NCI-H128 (cell line): ENCODE measurements around the gene NRG2.
A peak's percentile ranks its signal among the peaks of the same experiment; 100 is the strongest.

Experiments used
- DNase-seq: peaks from one replicate; lab custom pipeline; 2025; ENCODE audit not compliant: unreplicated experiment; lab: John Stamatoyannopoulos, UW

NRG2 gene

DNA sequence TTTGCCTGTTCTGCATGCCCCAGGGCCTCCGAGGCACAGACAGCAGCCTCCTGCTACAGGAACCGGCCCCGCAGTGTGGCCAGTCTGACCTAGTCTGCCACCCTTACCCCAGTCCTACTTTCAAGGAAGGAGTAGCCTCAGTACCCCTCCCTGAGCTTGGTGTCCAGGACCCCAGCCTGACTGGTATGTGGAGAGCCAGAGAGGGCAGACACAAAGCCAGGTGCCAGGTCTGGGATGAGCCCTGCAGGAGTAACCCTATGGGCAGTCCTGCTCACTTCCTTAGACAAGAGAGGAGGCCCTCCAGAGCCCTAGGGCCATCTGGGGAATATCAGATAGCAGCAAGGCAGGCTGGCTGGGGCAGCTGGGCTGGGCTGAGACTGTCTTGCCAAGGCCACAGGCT lies 67.8 kb downstream of the NRG2 start:
- DNase-seq, result no peak

DNA sequence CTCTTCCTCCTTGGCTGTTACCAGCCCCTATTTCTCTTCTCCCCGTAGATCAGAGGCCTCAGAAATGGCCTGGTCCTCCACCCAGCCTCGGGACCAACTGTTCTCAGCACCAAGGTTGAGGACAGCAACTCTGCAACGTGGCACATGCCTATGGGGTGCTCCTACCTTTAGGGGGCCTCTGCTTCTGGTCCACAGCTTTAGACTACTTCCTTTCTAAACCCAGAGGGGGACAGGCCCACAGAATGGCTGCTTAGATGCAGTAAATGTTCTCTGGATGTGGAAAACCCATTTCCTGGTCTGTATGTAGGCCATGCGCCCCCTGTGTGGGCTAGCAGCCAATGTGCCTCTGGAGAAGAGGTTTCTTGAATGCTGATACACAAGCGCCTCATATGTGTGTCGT lies 68.4 kb downstream of the NRG2 start:
- no peak for DNase-seq

DNA sequence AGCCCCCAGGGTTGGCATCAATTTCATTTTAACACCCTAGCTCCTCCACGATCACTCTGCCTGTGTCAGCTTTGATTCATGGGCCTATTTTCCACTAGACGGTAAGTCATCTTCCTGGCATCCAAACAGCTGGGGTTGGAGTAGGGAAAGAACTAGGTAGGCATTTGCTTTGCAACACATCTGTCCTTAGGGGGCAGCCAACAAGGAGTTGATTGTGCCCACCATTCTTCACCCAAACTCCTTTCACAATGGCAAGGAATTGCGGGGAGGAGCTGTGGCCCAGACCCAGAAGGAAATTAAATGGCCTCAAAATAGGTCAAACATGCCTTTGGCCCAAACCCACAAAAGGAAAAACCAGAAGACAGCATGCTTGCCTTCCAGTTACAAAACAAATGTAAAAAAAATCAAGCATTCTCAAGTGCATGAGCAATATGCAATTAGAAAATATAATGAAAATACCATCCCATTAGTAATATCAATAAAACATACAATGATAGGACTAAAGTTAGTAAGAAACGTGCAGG lies 71.8 kb downstream of the NRG2 start:
- no peak for DNase-seq

DNA sequence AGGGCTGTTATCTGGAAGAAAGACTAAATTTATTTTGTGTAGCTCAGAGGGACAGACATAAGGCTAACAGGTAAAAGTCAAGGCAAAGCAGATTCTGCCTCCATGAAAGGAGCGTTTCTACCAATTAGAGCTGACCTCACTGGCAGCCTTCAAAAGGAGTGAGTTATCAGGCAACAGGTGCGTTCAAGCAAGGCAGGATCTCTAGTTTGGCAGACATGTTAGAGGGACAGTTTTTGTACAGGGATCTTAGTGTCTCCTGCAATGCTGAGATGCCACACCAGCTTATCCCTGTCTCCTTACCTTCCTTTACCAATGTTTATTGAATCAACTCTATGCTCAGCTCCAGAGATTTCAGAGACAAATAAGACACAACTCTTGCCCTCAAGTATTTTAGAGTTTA lies 73.8 kb downstream of the NRG2 start:
- DNase-seq, result no peak

DNA sequence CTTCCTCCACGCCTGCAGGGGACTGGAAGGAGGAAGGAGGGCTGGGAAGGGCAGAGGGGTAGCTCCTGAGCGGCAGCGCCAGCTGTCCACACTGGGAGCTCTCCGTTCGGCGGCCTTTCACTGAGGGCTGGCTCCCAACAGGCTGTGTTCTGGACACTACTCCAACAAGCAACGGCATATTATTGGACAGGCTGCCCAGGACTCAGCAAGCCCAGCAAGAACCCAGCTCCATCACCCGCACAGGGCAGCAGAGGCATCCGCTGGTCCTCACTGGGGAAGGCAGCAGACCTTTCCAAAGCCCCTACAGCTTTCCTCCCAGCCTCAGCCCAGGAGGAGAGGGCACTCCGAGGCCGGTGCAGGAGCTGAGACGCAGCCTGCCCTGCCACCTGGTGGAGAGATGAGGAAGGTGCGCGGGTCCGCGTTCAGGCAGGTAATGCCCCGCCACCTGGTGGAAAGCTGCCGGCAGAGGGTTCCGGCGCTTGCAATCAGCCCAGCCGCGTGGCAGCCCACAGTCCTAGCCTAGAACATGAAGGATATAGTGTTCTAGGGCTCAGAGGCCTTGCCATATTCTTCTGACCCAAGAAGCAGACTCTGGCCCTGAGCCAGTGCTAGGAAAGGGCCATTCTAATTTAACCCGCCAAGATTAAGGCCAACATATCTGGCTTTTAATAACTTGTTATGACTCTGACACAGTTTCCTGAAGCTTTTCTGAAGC lies 74.4 kb downstream of the NRG2 start:
- DNase-seq, result peak; percentile 46

DNA sequence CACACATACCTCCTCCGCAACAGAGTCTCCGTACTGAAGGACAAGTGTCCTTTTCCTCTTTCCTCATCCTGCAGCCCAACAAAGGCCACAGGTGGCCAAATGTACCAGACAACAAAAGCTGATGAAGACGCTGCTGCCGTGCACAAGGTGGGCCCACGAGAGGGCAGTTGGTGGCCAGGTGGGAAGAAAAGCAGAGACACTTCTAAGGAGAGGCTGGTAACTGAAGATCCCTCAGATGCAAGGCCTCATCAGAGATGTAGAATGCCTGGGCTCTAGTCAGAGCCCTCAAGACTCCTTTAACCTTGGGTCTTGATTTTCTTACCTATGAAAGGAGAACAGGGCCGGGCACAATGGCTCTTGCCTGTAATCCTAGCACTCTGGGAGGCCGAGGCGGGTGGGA lies 75.7 kb downstream of the NRG2 start:
- DNase-seq, result no peak

DNA sequence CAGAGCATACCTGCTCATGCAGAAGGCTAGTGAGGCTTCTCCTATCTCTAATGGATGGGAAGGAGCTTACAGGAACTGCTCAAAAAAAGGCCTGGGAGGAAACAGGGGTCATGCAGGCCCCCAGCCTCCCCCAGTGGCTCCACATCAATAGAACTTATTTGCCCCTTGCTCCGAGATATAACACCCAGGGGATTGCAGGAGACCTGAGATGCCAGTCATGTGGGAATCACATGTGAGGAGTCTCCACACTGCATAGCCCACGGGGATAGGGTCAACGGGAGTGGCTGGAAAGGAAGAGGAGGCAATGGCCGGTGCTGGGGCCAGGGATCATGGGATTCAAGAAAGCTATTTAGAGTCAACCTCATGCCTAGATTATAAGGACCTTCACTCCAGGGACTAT lies 76.2 kb downstream of the NRG2 start:
- DNase-seq, result no peak

DNA sequence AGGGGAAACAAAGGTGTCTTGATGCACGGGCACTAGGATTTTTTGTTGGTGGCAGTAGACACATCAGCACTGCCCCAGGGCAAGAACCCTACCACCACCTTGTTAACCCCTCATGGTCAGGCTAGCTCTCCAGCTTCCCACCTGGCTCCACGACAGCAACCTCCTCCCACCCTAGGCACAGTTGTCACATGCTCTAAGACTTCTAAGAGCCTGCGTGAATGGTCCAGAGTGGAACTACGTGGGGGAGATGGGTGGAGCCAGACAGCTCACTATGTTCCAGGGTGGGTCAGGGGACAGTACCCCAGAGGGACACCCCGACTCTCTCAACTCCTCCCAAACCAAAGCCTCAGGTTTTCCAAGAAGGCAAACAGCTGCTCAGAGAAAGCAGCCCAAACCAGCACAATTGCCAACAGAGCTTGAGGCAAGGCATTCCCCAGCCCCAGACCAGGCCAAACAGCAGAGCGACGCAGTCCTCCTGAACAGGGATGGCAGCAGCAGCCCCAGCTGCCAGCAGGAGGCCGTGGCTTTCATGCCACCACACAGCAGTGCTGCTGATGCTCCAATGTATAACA lies 78.0 kb downstream of the NRG2 start:
- no peak for DNase-seq

DNA sequence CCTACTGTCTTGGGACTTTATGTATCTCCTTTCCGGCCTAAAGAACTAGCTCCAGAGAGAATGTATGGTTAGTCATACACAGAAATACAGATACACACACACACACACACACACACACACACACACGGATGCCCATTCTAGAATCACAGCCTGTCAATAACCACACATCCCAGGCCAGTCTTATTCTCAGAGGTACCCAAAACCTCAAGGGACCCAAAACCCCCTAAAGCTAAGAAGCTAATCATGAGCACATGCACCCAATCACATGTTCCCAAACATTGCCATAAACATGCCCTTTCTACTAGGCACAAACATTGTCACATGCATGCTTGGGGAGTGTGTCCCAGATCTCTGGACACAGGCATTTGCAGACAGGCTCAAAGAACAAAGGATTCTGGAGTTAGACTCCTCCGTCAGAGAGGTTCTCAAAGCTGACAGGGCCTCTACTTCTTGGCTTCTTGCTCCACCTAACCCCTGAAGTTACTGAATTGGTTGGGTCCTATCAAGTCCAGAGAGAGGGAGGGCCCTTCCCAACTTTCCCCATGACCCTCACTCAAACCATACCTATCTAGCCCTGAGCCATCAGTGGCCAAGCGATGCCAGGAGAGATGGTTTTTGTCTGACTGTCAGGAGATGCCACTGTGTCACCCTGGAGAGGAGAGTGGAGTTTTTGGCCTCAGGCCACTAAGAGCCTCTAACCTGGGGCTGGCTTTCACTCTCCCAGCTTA lies 78.7 kb downstream of the NRG2 start:
- DNase-seq, result no peak

DNA sequence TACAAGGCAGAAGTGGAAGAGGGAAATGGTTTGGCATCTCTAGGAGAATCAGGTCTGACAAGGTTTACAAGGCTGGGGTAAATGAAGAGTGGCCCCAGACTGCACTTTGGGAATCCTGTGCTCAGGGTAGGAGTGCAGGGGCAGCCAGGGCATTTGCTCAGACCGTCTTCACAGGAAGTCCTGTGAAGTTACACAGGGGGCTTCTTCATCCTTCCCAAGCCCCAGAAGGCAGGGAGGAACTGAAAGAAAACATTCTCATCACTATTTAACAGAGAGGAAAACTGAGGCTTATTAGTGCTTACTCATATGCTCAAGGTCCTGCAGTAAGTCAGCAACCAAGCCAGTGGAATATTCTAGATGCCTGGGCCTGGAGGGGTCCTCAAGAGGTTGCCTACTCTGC lies 80.7 kb downstream of the NRG2 start:
- no peak for DNase-seq

DNA sequence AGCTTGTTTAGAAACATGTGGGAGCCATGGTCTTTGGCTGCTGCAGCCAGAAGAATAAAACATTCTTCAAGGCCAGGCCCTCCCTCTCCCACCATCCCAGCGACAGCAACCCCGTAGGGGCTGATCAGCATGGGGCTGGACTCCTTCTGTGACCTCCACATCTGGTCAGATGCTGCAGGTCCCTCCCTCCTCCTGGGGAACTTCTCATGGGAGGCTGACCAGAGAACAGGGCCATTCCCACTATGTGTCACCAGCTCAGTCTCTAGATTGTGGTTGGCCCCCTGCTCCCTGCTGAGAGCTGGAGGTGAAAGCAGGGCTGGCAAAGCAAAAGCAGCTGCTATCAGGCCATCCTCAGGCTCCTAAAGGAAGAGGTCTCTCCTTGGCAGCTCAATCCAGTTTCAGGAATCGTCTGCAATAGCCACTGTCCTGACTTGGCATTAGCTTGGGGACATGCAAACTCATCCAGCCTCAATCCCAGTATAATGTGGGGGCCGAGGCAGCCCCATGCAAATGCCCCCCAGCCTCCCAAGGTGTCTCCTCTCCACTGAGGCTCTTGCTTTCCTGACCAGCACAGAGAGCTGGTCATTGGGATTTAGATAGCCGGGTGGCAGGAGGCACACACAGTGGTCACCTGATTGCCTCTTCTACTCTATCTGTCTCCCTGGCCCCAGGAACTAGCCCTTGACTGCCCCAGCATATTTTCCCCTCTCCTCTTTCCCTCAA lies 81.5 kb downstream of the NRG2 start:
- DNase-seq, result no peak

DNA sequence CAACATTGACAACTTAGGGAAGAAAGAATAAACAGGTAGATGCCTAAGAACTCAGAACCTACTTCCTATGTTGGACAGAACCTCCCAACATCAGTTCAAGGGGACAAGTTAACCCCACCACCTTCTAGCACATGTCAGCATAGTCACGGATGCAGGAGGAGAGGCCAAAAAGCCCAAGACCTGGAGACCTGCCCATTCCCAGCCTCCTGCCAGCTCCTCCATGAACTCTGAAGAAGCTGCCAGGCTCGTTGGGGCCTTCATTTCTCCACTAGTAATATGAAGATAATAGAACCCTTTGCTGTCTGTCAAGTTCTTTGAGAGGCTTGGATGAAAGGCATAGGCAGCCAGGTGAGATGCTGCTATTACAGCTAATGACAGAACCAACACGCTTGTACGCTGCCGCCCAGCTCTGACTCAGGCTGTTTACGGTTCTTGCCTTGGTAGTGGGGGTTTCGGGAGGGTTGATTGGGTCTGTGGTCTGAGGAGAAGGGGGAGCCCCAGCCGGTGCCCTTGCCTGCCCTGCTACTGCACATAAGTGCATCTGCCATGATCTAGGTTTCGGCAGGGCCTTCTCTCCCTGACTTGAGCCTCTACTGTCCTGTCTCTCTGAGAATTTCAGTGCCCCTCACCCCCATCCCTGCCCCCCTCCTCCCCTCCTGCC lies 82.2 kb downstream of the NRG2 start:
- no peak for DNase-seq

DNA sequence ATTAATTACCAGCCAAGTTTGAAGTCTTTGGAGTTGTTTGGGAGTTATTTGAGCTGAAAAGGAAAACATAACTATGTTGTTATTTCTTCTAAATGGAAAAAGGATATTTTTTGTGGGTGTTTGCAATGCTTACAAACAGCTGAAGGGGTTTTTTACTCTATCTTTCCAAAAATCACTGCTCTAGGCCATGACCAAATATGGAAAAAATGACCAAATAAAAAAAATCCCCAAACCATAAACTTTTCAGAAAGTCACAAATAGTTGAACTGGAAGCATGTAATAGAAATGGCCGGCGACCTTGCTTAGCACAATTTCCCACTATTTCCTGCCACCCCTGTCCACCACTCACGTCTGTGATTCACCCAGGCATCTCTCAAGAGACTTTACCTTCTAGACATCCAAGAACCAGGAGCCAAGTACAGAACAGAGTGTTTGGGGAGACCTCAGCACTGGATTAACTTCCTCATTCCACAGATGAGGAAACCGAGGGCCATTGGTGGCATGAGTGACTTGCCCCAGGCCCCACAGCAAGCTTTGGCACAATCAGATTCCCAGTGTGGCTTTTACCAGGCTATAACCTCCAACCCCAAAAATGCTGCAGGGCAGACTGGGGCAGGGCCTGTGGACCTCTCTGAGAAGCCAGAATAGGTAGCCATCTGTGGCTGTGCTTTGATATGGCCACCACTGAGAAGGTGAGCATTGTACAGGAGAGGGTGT lies 84.5 kb downstream of the NRG2 start:
- no peak for DNase-seq

DNA sequence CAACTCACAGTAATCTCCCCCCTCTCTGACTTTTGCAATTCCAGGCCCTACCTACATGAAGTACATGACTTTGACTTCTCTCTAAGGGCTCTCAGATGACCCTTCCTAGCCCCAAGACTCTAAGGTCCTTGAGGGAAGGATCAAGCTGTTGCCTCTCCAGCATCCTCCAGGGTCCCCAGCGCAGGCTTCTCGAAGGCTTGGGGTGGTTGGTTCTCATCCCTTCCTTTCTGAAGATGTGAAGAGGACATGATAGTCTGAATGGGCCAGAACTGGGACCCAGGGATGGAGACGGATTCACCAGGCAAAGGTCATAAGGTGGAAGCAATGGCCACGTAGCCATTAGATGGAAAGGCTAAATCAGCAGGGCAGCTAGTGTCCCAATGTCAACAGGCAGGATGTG lies 86.8 kb downstream of the NRG2 start:
- DNase-seq, result no peak

DNA sequence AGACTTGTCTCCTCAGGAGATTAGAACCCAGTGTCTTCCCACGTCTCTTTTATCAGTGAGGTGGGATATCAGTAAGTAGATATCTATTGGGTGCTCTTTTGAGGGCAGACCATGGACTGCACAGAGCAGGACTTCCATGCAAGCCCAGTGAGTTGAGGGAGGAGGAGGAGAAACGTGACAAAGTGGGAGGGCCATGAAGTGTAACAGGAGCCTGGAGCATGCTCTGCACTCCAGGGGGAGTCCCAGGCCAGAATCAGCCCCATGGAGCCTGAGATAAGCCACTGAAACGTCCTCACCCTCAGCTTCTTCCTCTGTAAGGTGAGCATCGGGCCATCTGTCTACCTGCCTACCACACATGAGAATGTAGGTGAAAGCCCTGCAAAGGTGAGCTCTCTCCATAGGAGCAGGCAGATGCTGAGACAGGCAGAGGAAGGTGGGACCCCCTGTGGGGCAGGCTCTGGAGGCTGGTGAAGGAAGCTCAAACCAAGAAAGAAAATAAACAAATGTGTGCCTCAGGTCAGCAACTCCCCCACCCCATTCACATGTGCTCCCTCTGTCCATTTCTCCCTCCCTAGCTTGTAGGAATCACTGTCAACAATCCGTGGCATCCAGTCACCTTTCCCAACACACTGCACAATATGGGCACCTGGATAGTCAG lies 87.4 kb downstream of the NRG2 start:
- no peak for DNase-seq

DNA sequence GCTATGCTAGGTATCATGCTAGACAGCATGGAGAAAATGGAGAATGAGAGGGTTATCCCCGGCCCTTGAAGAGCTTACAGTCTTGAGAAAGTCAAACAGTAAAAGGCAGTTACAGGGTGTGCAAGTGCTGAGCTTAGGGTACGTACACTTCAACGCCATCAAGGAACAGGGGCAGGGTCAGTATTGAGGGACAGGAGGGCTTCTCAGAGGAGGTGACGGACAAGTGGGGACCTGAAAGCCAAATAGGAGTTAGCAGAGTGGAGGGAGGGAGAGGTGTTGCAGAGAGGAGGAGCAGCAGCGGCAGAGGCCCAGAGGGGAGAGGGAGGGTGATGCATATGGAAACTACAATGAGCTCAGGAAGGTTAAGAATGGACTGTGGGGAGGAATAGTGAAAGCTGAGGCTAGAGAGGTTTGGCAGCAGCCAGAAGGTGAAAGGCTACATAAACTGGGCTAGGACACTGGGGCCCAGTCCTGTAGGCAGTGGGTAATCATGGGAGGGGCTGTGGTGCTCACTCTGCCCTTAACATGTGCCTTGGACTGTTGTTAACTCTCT lies 88.0 kb downstream of the NRG2 start:
- DNase-seq, result no peak

DNA sequence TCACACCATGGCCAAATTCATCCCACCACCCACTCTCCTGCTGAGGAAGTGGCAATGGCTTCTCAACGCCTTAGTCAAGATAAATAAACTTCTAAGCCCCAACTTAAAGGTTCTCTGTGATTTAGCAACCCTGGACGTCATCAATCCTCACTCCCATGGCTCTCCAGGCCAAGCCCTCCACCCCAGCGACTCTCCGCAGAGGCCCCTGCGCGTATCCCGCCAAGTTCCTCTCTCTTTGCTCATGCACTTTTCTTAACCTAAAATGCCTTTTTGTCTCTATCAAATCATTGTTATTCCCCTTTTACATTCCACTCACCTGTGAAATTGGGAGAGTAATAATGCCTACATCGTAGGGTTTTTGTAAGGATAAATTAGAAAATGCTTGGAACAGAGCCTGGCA lies 88.6 kb downstream of the NRG2 start:
- no peak for DNase-seq

DNA sequence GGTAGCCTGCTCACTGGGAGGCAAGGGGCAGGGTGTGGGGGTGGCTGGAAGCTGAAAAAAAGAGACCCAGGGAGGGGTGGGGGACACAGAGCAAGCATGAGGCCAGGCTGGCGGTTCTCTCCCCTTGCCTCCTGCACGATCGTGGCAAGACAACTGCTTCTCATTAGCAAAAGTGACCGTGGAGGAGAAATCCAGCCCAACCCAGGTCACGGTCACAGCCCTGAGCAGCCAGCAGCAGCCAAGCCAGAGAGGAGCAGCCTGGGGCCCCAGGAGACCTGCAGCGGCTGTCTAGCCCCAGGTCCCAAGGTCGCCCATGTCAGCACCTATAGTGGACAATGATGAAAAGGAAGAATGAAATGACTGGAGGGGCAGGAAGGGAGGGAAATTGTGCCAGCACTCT lies 89.1 kb downstream of the NRG2 start:
- DNase-seq, result no peak

DNA sequence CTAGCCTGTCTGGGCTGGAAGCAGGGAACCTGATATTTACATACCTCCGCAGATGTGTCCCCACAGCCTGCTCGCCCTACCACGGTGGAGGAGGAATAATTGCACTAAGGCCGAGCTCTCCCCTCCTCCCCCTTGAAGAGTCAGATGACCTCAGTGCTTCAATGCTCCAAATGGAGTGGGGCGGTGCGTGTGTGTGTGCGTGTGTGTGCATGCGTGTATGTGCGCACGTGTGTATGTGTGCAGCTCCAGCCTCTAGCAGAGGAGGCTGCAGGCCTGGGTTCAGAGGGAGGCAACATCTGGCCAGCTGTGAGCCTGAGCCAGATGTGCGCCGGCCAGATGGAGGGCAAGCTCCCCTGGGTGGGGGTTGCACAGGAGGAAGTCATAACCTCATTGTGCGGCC lies 90.5 kb downstream of the NRG2 start:
- DNase-seq, result no peak

DNA sequence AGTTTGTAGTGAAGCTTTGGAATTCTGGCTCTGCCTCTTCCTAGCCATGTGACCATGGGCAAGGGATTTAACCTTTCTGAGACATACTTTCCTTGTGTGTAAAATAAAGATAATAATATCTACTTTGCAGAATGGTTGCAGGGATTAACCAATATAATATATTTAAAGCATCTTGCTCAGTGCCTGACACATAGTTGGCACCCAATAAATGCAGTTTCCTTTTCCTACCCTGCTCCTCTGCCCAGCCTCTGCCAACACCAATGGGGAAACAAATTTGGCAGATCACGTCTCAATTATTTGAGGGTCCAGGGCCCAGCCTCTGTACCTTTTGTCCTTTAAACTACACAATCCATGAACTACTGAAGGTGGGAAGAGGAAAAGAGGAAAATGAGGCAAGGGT lies 91.1 kb downstream of the NRG2 start:
- no peak for DNase-seq
